ENCODE results near the gene GALR3.

DNA sequence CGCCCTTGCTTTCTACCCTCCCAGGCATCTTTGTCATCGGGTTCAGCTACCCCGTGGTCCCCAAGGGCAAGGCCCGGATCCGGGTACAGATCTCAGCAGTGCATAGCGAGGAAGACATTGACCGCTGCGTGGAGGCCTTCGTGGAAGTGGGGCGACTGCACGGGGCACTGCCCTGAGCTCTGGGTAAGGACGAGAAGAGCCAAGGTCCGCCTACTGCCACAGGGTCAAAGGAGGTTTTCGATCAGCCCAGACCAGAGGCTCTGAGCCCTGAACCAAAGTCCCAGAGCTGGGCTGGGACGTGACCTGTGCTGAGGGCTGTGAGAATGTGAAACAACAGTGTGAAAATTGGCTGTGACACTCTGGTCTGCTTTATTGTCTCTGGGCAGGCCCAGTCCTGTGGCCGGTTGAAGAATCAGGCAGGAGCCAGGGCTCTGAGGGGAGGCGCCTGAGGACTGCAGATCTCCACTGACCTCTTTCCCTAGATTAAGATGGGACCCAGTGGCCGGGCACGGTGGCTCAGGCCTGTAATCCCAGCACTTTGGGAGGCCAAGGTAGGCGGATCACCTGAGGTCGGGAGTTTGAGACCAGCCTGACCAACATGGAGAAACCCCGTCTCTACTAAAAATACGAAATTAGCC is 6.5 kb upstream of the GALR3 start:
- TF ChIP-seq YY1 (IDR thresholded peaks at IDR 0.05; ENCODE audit: low read depth) (no peak), ZBTB7A (IDR thresholded peaks at IDR 0.05; ENCODE audit: low read depth) (no peak), EP300 (IDR thresholded peaks at IDR 0.05; ENCODE audit: borderline replicate concordance) (no peak), CEBPB (IDR thresholded peaks at IDR 0.05) (no peak), TEAD4 (IDR thresholded peaks at IDR 0.05) (no peak), TAF1 (IDR thresholded peaks at IDR 0.05; ENCODE audit: low read depth) (no peak)
- TF ChIP-seq, protein P1, sequence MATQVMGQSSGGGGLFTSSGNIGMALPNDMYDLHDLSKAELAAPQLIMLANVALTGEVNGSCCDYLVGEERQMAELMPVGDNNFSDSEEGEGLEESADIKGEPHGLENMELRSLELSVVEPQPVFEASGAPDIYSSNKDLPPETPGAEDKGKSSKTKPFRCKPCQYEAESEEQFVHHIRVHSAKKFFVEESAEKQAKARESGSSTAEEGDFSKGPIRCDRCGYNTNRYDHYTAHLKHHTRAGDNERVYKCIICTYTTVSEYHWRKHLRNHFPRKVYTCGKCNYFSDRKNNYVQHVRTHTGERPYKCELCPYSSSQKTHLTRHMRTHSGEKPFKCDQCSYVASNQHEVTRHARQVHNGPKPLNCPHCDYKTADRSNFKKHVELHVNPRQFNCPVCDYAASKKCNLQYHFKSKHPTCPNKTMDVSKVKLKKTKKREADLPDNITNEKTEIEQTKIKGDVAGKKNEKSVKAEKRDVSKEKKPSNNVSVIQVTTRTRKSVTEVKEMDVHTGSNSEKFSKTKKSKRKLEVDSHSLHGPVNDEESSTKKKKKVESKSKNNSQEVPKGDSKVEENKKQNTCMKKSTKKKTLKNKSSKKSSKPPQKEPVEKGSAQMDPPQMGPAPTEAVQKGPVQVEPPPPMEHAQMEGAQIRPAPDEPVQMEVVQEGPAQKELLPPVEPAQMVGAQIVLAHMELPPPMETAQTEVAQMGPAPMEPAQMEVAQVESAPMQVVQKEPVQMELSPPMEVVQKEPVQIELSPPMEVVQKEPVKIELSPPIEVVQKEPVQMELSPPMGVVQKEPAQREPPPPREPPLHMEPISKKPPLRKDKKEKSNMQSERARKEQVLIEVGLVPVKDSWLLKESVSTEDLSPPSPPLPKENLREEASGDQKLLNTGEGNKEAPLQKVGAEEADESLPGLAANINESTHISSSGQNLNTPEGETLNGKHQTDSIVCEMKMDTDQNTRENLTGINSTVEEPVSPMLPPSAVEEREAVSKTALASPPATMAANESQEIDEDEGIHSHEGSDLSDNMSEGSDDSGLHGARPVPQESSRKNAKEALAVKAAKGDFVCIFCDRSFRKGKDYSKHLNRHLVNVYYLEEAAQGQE (IDR thresholded peaks at IDR 0.05; ENCODE audit: low read depth), result no peak
